ENCODE data around the gene ATP2A3.
"Not testable (repeated sequence)": the region's sequence is repeated elsewhere in the genome, so short reads cannot be mapped to it uniquely, and the experiment has no call there.

Gene ATP2A3

GRCh38 chr17:3953542-3953941 lies 10.7 kb downstream of the ATP2A3 start:
- no peak for DNase-seq

- no peak for DNase-seq
Observed at GRCh38 chr17:3952186-3952585, 12.1 kb downstream of the ATP2A3 start.

DNA sequence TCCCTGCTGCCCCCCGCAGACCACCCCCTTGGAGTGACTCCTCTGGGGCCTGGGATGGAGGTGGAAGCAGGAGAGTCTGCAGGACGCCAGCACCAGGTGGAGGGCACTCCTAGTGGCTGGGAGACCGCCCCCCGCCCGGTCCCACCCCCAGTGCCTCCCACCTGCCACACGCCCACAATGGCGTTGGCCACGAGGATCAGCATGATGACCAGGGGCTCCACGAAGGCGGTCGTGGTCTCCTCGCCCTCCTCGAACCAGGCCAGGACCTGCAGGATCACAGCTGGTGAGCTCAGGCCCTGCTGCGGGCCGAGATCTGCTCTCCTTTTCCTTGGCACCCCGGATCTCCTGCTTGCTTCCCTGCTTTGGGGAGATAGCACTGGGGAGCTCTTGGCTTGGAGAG lies 12.8 kb downstream of the ATP2A3 start:
- no peak for DNase-seq

DNA sequence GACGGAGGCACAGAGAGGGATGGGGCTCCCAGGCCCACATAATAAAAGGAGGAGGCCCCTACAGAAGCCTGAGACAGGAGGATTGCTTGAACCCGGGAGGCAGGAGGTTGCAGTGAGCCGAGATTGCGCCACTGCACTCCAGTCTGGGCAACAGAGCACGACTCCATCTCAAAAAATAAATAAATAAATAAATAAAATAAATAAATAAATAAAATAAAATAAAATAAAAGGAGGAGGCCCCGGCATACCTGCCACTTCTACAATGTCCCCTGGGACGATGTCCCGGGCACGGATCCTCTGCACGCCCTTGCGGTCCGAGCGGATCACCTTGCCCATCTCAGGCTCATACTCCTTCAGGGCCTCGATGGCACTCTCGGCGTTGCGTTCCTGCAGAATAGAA lies 13.2 kb downstream of the ATP2A3 start:
- no peak for DNase-seq

- no peak for DNase-seq
Observed at GRCh38 chr17:3950584-3950983, 13.7 kb downstream of the ATP2A3 start.

- no peak for DNase-seq
Observed at GRCh38 chr17:3949418-3949817, 14.8 kb downstream of the ATP2A3 start.

DNA sequence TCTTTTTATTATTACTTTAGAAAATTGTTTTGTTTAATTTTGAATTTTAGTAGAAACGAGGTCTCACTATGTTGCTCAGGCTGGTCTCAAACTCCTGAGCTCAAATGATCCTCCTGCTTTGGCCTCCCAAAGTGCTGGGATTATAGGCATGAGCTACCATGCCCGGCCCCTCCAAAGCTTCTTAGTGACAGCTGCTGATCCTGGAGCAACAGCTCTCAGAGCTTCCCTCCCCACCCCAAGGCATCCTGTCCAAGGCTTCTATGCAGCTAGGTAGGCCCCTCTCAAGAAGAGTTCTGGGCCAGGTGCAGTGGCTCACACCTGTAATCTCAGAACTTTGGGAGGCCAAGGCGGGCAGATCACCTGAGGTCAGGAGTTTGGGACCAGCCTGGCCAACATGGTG lies 15.7 kb downstream of the ATP2A3 start:
- not testable (repeated sequence) for DNase-seq

GRCh38 chr17:3947318-3947810 lies 16.9 kb downstream of the ATP2A3 start:
- DNase-seq: no peak

GRCh38 chr17:3946711-3947235 lies 17.5 kb downstream of the ATP2A3 start:
- DNase-seq: no peak

DNA sequence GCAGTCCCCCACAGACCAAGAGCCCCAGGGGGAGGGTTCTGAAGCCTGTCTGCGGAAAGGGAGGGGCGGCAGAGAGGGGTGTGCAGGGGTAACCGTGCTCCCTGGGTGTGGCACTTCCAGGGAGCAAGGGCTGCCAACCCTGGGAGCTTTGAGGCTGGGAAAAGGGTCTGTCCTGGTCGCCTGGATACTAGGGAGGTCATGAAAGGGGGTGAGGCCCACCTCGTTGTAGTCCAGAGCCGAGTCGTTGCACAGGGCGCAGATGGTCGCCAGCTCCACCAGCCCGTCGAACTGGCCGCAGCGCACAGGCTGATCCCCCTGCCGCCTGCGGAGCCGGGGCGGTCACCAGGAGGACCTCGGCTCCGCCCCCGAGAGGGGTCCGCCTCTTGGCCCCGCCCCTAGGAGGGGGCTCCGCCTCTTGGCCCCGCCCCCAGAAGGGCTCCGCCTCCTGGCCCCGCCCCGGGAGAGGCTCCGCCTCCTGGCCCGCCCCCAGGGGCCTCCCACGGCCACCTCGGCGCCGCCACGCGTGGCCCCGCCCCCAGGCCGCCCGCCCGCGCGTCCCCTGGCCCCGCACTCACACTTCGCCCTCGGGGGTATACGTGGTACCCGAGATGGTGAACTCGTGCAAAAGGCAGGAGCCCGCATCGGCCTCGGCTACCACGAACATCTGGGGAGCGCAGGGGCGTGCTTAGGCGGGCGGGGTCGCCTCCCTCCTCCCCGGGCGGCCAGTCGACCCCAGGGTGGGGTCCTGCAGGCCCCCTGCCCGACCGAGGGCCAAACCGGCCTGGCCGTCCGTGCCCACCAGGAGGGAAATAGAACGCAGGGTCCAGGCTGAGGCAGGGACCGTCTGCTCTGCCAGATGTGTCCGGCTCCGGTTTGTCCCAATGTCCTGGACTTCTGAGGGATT lies 19.5 kb downstream of the ATP2A3 start:
- no peak for DNase-seq

- no peak for DNase-seq
Observed at GRCh38 chr17:3943240-3943891, 20.9 kb downstream of the ATP2A3 start.

- no peak for DNase-seq
Observed at GRCh38 chr17:3940965-3941698, 23.1 kb downstream of the ATP2A3 start.

DNA sequence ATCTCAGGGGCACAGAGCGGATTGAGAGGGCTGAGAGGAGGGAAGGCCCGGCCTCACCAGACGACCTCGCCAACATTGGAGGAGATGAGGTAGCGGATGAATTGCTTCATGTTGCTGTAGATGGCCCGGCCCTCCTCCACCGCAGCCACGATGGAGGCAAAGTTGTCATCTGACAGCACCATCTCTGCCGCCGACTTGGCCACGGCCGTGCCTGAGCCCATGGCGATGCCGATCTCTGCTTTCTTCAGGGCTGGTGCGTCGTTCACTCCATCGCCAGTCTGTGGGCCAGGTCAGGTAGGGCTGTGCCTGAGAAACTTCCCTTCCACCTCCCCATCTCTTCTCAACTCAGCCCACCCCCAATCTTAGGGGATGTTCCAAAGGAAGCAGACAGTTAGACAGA lies 26.9 kb downstream of the ATP2A3 start:
- no peak for DNase-seq

GRCh38 chr17:3935825-3936355 lies 28.3 kb downstream of the ATP2A3 start:
- DNase-seq: no peak

GRCh38 chr17:3935140-3935542 lies 29.1 kb downstream of the ATP2A3 start:
- DNase-seq: peak; percentile 23

DNA sequence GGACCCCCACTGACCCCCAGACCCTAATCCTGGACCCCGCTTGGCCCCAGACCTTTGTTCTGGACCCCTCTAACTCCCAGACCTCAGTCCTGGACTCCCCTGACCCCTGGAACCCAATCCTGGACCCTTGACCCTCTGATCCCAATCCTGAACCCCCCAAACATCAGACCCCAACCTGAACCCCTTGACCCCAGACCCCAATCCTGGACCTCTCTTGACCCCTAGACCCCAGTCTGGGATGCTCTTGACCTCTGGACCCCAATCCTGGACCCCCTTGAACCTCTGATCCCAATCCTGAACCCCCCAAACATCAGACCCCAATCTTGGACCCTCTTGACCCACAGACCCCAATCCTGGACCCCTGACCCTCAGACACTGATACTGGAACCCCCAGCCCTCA lies 34.5 kb downstream of the ATP2A3 start:
- no peak for DNase-seq

GRCh38 chr17:3929181-3929580 lies 35.1 kb downstream of the ATP2A3 start:
- no peak for DNase-seq

DNA sequence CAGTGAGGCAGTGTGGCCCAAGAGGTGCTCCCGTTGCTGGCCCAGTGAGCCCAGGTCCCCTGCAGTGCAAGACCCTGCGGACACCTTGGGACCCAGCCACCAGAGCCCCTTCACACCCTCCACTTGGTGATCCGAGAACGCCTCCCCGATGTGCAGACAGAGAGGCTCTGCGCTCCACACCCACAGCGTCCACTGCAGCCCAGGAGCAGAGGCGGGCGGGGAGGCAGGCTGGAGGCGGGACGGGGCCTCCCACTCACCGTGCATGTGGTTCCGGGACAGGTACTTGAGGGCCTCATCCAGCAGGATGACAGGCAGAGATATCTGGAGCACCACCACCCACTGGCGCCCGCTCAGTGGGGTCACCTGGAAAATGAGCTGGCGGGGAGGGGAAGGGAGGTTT lies 35.8 kb downstream of the ATP2A3 start:
- DNase-seq: no peak

DNA sequence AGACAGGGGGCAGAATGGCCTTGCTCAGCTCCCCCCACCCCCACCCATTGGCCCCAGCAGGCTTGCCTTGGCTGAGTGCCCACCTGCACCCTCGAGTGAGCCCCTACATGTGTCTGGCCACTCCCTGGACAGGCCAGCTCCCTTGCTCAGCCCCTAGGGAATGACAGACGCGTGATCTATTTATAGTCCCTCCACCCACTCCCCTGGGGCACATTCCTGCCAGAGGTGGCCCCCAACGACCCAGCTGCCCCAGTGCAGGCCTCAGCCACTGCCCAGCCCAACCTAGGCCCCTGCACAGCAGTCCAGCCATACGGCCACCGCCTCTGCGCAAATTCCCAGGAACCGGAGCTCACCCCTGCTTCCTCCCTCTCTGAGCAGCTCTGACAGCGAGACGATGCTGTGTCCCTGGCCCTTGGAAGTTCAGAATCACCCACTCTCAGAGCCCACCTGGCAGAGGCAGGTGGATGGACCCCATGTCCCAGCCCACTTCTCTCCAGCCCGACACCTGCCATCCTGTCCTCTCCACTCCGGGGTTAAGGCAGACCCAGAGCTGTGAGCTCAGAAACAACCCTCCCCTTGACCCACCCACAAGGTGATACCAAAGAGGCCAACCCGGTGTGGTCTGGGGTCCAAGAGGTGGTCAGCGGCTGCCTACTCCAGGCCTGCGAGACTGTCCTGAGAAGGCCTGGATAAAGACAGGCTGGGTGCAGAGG lies 36.5 kb downstream of the ATP2A3 start:
- DNase-seq: no peak

DNA sequence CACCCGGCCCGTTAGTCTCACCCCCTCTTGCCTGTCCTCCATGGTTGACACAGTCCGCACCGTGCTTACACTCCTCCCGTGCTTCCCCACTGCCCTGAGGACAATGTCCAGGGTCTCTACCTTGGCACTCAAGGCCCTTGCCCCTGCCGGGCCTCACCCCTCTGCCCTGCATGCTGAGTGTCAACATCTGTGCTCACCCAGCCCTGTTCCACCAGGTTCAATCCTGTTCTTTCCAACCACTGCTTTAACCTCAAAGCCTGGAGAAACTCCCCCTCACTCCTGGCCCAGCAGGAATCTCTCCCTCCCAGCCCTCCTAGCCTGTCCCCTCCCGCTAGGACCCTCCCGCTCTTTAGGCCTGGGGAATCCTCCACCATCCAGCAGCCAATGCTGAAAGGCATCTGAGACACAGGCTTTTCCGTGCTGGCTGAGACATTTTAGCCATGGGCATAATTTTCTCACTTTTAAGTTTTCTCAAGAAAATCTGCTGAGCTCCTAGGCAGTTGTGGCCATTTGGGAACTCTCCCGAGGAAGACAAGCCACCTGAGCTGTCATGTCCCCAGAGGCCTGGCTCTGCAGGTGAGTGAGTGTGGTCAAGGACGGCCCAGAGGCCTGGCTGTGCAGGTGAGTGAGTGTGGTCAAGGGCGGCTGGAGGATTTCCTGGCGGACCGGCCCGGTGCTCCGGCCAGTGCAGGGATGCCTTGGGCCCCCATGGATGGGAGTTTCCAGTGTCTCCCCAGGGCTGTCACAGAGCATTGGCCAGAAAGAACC lies 37.2 kb downstream of the ATP2A3 start:
- DNase-seq: no peak

DNA sequence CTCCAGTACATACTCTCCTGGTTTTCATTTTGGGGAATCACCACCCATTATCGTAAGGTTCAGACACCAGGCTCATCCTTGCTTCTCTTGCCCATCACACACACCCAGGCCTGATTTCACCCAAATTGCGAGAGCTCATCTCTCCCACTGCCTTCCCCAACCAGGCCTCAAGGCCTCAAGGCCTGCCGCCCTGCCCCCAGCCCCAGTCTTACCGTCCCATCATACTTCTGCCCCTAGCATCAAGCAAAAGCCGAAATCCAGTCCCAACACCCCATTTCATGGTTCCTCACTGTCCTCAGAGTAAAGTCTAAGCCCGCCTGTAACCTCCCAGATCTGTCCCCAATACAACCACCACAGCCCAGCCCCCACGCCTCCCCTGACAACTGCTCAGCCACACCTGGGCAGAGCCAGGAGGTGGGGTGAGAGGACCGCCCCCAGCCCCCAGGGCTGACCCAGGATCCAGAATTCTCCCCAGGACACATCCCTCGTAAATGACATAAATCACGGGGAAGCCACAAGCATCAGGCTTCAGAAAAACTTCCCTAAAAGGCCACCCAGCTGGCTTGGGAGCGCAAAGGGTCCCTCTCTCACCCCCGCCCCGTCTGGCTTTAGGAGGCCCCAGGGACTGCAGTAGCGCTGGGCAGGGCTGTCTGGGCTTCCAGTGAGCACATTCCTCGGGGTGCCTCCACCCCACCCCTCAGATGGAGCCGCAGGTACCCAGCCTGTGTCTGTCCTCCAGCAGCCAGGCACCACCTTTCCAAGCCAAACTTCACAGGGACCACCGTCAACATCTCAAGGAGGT lies 38.4 kb downstream of the ATP2A3 start:
- DNase-seq: no peak

All from NCI-H1436 (cell line).